Panc1 (cell line): ENCODE measurements around the gene ZNF804A. TPM values are rescaled to one million over a fixed set of nuclear protein-coding genes. Genes with fewer than 3 reads are reported as not detected.

ENCODE experiments used
- ATAC-seq: fragments of 200-7000 bp; cut with Tn5 transposase; 2 replicates; pipeline ENCODE4 v1.9.1; 2020; ENCODE audit warnings: mild to moderate bottlenecking, moderate library complexity
- BruUV-seq: library from RNA; stranded (reverse); fragments of 400-500 nt; replicated peaks from 2 replicates; lab custom pipeline; 2021; lab: Mats Ljungman, UMichigan
- CTCF ChIA-PET: fragments of 300-600 bp; sonication (Branson Sonifier 250); formaldehyde crosslinking; loops from one replicate; lab custom pipeline; 2022; ENCODE audit warnings: antibody characterized with exemption; lab: Charles Lee
- POLR2A ChIA-PET: fragments of 300-600 bp; sonication (Branson Sonifier 250); formaldehyde crosslinking; loops from one replicate; lab custom pipeline; 2022; ENCODE audit warnings: antibody characterized with exemption; lab: Charles Lee
- DNase-seq: peaks from one replicate; pipeline ENCODE4 v3.0.0-alpha.2; 2010; ENCODE audit warnings: low read depth, low spot score
- H3K27ac ChIP-seq: 2 replicates; pipeline ENCODE4 v1.5.1; 2011; ENCODE audit warnings: mild to moderate bottlenecking, low read length, inconsistent platforms
- H3K27me3 ChIP-seq: fragments of 200-500 bp; sonication (Bioruptor generic); 2 replicates; pipeline ENCODE4 v1.6.0; 2014; ENCODE audit warnings: low read length, inconsistent platforms; ENCODE audit not compliant: control insufficient read depth, insufficient read depth
- H3K36me3 ChIP-seq: fragments of 200-500 bp; sonication (Bioruptor generic); 2 replicates; pipeline ENCODE4 v1.5.1; 2014; ENCODE audit warnings: inconsistent platforms, mild to moderate bottlenecking, low read length, moderate library complexity; ENCODE audit not compliant: control insufficient read depth, insufficient read depth
- H3K4me1 ChIP-seq: 2 replicates; pipeline ENCODE4 v1.5.1; 2011; ENCODE audit warnings: inconsistent platforms, mild to moderate bottlenecking, low read length, moderate library complexity; ENCODE audit not compliant: control insufficient read depth, insufficient read depth
- H3K4me3 ChIP-seq, 2 experiments: 2 replicates each; pipeline ENCODE4 v1.5.1; 2011 to 2012; ENCODE audit warnings: low read depth in 2 of 2, low read length in 2 of 2, mild to moderate bottlenecking in 2 of 2, inconsistent platforms in 1 of 2, moderate library complexity in 1 of 2
- H3K9me3 ChIP-seq: fragments of 200-500 bp; sonication (Bioruptor generic); 2 replicates; pipeline ENCODE4 v1.5.1; 2014; ENCODE audit warnings: low read depth, mild to moderate bottlenecking, inconsistent platforms, low read length, moderate library complexity; ENCODE audit not compliant: control insufficient read depth, insufficient read depth
- CTCF ChIP-seq: fragments of 450-650 bp; IDR thresholded peaks from 2 replicates; pipeline ENCODE4 v1.5.1; 2017; ENCODE audit warnings: mild to moderate bottlenecking
- POLR2AphosphoS5 ChIP-seq: IDR thresholded peaks from 2 replicates; pipeline ENCODE4 v1.6.1; 2012; ENCODE audit warnings: mild to moderate bottlenecking, low read depth, low read length, moderate library complexity
- REST ChIP-seq, 2 experiments: IDR thresholded peaks; 2 replicates each; pipeline ENCODE4 v1.6.1; 2011 to 2012; ENCODE audit warnings: low read depth in 2 of 2, control low read depth in 1 of 2, low read length in 1 of 2, mild to moderate bottlenecking in 1 of 2, moderate library complexity in 1 of 2; ENCODE audit not compliant: insufficient read depth in 1 of 2
- SIN3A ChIP-seq: IDR thresholded peaks from 2 replicates; pipeline ENCODE4 v1.6.1; 2012; ENCODE audit warnings: low read depth, mild to moderate bottlenecking, low read length, moderate library complexity, borderline replicate concordance; ENCODE audit not compliant: insufficient read depth
- TCF7L2 ChIP-seq: IDR thresholded peaks from 2 replicates; pipeline ENCODE4 v1.6.1; 2011; ENCODE audit warnings: mild to moderate bottlenecking, low read depth, low read length, inconsistent platforms
- in situ Hi-C: cut with HindIII; loops from 2 replicates; pipeline ENCODE4 v1.10.0; 2016; ENCODE audit warnings: low sequenced_read_pairs, low pct_unique_long_range_greater_than_20kb
- intact Hi-C: fragments of 100-400 bp; cut with micrococcal nuclease; formaldehyde crosslinking; loops from one replicate; pipeline ENCODE4 v1.10.0; 2022; ENCODE audit not compliant: unreplicated experiment
- total RNA-seq: library from RNA; stranded (reverse); gene quantifications from one replicate; pipeline ENCODE4 v1.2.1, GENCODE V29; 2021; ENCODE audit not compliant: unreplicated experiment

The ZNF804A gene
- total RNA-seq, 1 experiment from 2014 or later = 2.2 TPM

- Histone ChIP-seq H3K27me3 (no peaks in the 10 kb centered on the region), H3K27ac (no peak overlapping the region), H3K36me3 (no peaks in the 10 kb centered on the region; the same call in 1 of the 2 replicates), H3K9me3 (no peaks in the 10 kb centered on the region), H3K4me1 (no peaks in the 10 kb centered on the region), H3K4me3 (no peak overlapping the region)
- no peak for ATAC-seq
- no TSS peak for BruUV-seq
- ChIA-PET CTCF (no interaction called here), POLR2A (no interaction called here)
- intact Hi-C loops (no loop called here), in situ Hi-C loops (no loop called here)
- TF ChIP-seq POLR2AphosphoS5 (no peak), SIN3A (no peak)
- DNase-seq = no peak
These were observed 338.4 kb downstream of the ZNF804A start for GRCh38 chr2:184936761-184937160.

GRCh38 chr2:184938221-184938985 is 340.1 kb downstream of the ZNF804A start:
- no peaks in the 10 kb centered on the region; the same call in 1 of the 2 replicates for H3K36me3 ChIP-seq
- in situ Hi-C loops (no loop called here), intact Hi-C loops (no loop called here)
- no peak for TF ChIP-seq CTCF
- TF ChIP-seq SIN3A = no peak
- TF ChIP-seq REST (IDR thresholded peaks at IDR 0.05; ENCODE audit: insufficient read depth in 1 of 2, low read depth in 2 of 2, low read length in 1 of 2) = no peak
- no peak for TF ChIP-seq POLR2AphosphoS5
- no peak for TF ChIP-seq TCF7L2
- ChIA-PET CTCF (no interaction called here), POLR2A (no interaction called here)
- BruUV-seq = no TSS peak
- H3K4me1 ChIP-seq = no peaks in the 10 kb centered on the region
- no peak overlapping the region for H3K27ac ChIP-seq
- DNase-seq (no peak), ATAC-seq (no peak)
- H3K4me3 ChIP-seq = no peak overlapping the region
- no peaks in the 10 kb centered on the region for H3K27me3 ChIP-seq
- no peaks in the 10 kb centered on the region for H3K9me3 ChIP-seq

GRCh38 chr2:184945326-184945725 is 347.0 kb downstream of the ZNF804A start:
- no TSS peak for BruUV-seq
- no peaks in the 10 kb centered on the region for H3K4me1 ChIP-seq
- intact Hi-C loops = no loop called here
- ChIA-PET POLR2A (no interaction called here), CTCF (no interaction called here)
- ATAC-seq (no peak), DNase-seq (no peak)
- no peak overlapping the region for H3K4me3 ChIP-seq
- in situ Hi-C loops = no loop called here
- H3K36me3 ChIP-seq = no peaks in the 10 kb centered on the region
- no peaks in the 10 kb centered on the region; the same call in 1 of the 2 replicates for H3K9me3 ChIP-seq
- H3K27ac ChIP-seq = no peak overlapping the region
- no peak for TF ChIP-seq SIN3A
- no peak for TF ChIP-seq REST (IDR thresholded peaks at IDR 0.05; ENCODE audit: insufficient read depth in 1 of 2, low read depth in 2 of 2, low read length in 1 of 2)
- TF ChIP-seq TCF7L2 = no peak
- TF ChIP-seq CTCF = no peak
- no peak for TF ChIP-seq POLR2AphosphoS5
- no peaks in the 10 kb centered on the region for H3K27me3 ChIP-seq
